Neutrophil (primary cell): ENCODE measurements around the gene LTBP4.
"Not testable (repeated sequence)": the region's sequence is repeated elsewhere in the genome, so short reads cannot be mapped to it uniquely, and the experiment has no call there.

Experiments
- H3K27ac ChIP-seq: fragments of 200-600 bp; sonication (generic); 2 replicates; pipeline ENCODE4 v1.5.1; 2016; ENCODE audit warnings: mild to moderate bottlenecking, moderate library complexity
- H3K27me3 ChIP-seq: fragments of 200-600 bp; sonication (generic); 2 replicates; pipeline ENCODE4 v1.6.0; 2016; ENCODE audit warnings: mild to moderate bottlenecking
- H3K36me3 ChIP-seq: fragments of 200-600 bp; sonication (generic); 2 replicates; pipeline ENCODE4 v1.5.1; 2017
- H3K4me1 ChIP-seq, 2 experiments: fragments of 200-600 bp in 1 of 2; sonication (generic) in 1 of 2; 1 replicate in 1 of 2; 2 replicates in 1 of 2; pipeline versions ENCODE4 v1.5.1 to v1.6.1; 2013 to 2016; ENCODE audit warnings: low read depth in 1 of 2, low read length in 1 of 2, mild to moderate bottlenecking in 1 of 2, moderate library complexity in 1 of 2; ENCODE audit not compliant: control insufficient read depth in 1 of 2, insufficient read depth in 1 of 2
- H3K4me3 ChIP-seq, 2 experiments: fragments of 200-600 bp in 1 of 2; sonication (generic) in 1 of 2; 1 replicate in 1 of 2; 2 replicates in 1 of 2; pipeline ENCODE4 v1.5.1; 2013 to 2016; ENCODE audit warnings: low read depth in 1 of 2, low read length in 1 of 2, mild to moderate bottlenecking in 1 of 2, moderate library complexity in 1 of 2
- H3K9me3 ChIP-seq: fragments of 200-600 bp; sonication (generic); 2 replicates; pipeline ENCODE4 v1.5.1; 2016
- CTCF ChIP-seq: fragments of 200-600 bp; sonication (generic); IDR thresholded peaks from 2 replicates; pipeline ENCODE4 v1.5.1; 2016; ENCODE audit warnings: antibody characterized with exemption

Gene LTBP4

GRCh38 chr19:40646743-40647254 is 45.6 kb downstream of the LTBP4 start:
- TF ChIP-seq CTCF = no peak
- Histone ChIP-seq H3K4me3 (no peak overlapping the region), H3K27me3 (peaks cover 13% of the 10 kb centered on the region), H3K27ac (no peak overlapping the region), H3K4me1 (no peaks in the 10 kb centered on the region), H3K9me3 (no peaks in the 10 kb centered on the region), H3K36me3 (no peaks in the 10 kb centered on the region)

- peaks cover 13% of the 10 kb centered on the region for H3K27me3 ChIP-seq
- H3K4me3 ChIP-seq, H3K9me3 ChIP-seq, H3K27ac ChIP-seq, H3K36me3 ChIP-seq, H3K4me1 ChIP-seq: not testable (repeated sequence)
Observed at GRCh38 chr19:40649903-40650675, 48.9 kb downstream of the LTBP4 start.

GRCh38 chr19:40650749-40651305 is 49.7 kb downstream of the LTBP4 start:
- no peaks in the 10 kb centered on the region for H3K4me1 ChIP-seq
- H3K27ac ChIP-seq = no peak overlapping the region
- H3K27me3 ChIP-seq = peaks cover 10% of the 10 kb centered on the region
- no peaks in the 10 kb centered on the region for H3K9me3 ChIP-seq
- H3K36me3 ChIP-seq = no peaks in the 10 kb centered on the region
- H3K4me3 ChIP-seq = no peak overlapping the region
- no peak for TF ChIP-seq CTCF

- not testable (repeated sequence) for H3K36me3 ChIP-seq, H3K27ac ChIP-seq, H3K27me3 ChIP-seq, H3K9me3 ChIP-seq, H3K4me1 ChIP-seq, H3K4me3 ChIP-seq
Observed at GRCh38 chr19:40652303-40652702, 51.1 kb downstream of the LTBP4 start.

- H3K27ac ChIP-seq, H3K36me3 ChIP-seq, H3K27me3 ChIP-seq, H3K4me3 ChIP-seq, H3K4me1 ChIP-seq, H3K9me3 ChIP-seq: not testable (repeated sequence)
Observed at GRCh38 chr19:40655684-40656083, 54.5 kb downstream of the LTBP4 start.

- peaks cover 3% of the 10 kb centered on the region for H3K27me3 ChIP-seq
- no peak for TF ChIP-seq CTCF
- no peak overlapping the region for H3K27ac ChIP-seq
- H3K36me3 ChIP-seq = no peaks in the 10 kb centered on the region
- H3K4me1 ChIP-seq = peaks cover 3 to 4% of the 10 kb centered on the region in 2 experiments
- no peaks in the 10 kb centered on the region for H3K9me3 ChIP-seq
- no peak overlapping the region for H3K4me3 ChIP-seq
Observed at GRCh38 chr19:40658031-40658430, 56.9 kb downstream of the LTBP4 start.

- Histone ChIP-seq H3K4me3 (no peak overlapping the region), H3K36me3 (no peaks in the 10 kb centered on the region), H3K9me3 (no peaks in the 10 kb centered on the region), H3K27ac (no peak overlapping the region), H3K4me1 (peaks cover 9 to 12% of the 10 kb centered on the region in 2 experiments), H3K27me3 (peaks cover 13% of the 10 kb centered on the region)
- TF ChIP-seq CTCF = no peak
Observed at GRCh38 chr19:40659116-40659515, 57.9 kb downstream of the LTBP4 start.
